C4-2B (cell line): ENCODE data around the gene MAP6.

Experiments used
- H3K27ac ChIP-seq: fragments of 450-650 bp; 2 replicates; pipeline ENCODE4 v1.5.1; 2017
- CTCF ChIP-seq: fragments of 450-650 bp; conservative IDR thresholded peaks from 2 replicates; pipeline ENCODE4 v1.5.1; 2017; ENCODE audit warnings: mild to moderate bottlenecking
- ZFX ChIP-seq: fragments of 450-650 bp; IDR thresholded peaks from 2 replicates; pipeline ENCODE4 v1.6.1; 2017

MAP6 gene

GRCh38 chr11:75665990-75666389 is 2.8 kb downstream of the MAP6 start:
- no peak for TF ChIP-seq ZFX
- TF ChIP-seq CTCF: no peak

GRCh38 chr11:75665126-75665525 is 3.7 kb downstream of the MAP6 start:
- no peak for TF ChIP-seq ZFX
- no peak for TF ChIP-seq CTCF
- no peak overlapping the region for H3K27ac ChIP-seq

More at GRCh38 chr11:75665990-75666389, 2.8 kb downstream of the MAP6 start:
- no peak overlapping the region for H3K27ac ChIP-seq

- no peak for TF ChIP-seq ZFX
- TF ChIP-seq CTCF: no peak
- no peak overlapping the region for H3K27ac ChIP-seq
Observed at GRCh38 chr11:75664389-75664788, 4.4 kb downstream of the MAP6 start.

GRCh38 chr11:75663808-75664207 is 5.0 kb downstream of the MAP6 start:
- TF ChIP-seq ZFX (no peak), CTCF (no peak)

GRCh38 chr11:75659836-75660235 is 9.0 kb downstream of the MAP6 start:
- no peak overlapping the region for H3K27ac ChIP-seq
- TF ChIP-seq ZFX (no peak), CTCF (no peak)

More at GRCh38 chr11:75663808-75664207, 5.0 kb downstream of the MAP6 start:
- H3K27ac ChIP-seq: no peak overlapping the region

GRCh38 chr11:75656044-75656727 is 12.7 kb downstream of the MAP6 start:
- no peak for TF ChIP-seq CTCF
- no peak for TF ChIP-seq ZFX
- no peak overlapping the region for H3K27ac ChIP-seq

GRCh38 chr11:75655605-75656004 is 13.2 kb downstream of the MAP6 start:
- H3K27ac ChIP-seq: no peak overlapping the region
- TF ChIP-seq ZFX: no peak

- H3K27ac ChIP-seq: no peak overlapping the region
- TF ChIP-seq CTCF (no peak), ZFX (no peak)
Observed at GRCh38 chr11:75654314-75654713, 14.5 kb downstream of the MAP6 start.
